ENCODE data around the gene HDAC4.

Gene HDAC4

GRCh38 chr2:239140346-239141020, 260.3 kb downstream of the HDAC4 start:
- no peak for DNase-seq (ENCODE audit: low spot score)

DNA sequence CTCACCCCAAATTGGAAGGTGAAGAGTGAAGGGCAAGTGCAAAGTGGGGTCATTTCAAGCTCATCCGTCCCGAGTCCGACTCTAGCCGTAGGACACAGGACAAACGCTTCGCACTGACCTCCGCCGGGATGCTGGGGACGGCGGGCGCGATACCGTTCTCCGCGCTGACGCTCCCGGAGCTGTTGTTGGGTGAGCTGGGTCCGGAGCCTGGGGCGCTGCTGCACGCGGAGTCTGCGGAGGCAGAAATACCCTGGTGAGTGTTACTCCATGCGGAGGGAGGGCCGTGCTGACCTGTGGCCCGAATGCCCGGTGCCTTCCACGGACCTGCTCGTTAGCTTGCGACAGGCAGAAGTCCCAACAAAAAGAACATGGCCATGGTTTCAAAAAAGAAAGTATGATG, 261.3 kb downstream of the HDAC4 start:
- DNase-seq (ENCODE audit: low spot score): no peak

- DNase-seq (ENCODE audit: low spot score): no peak
Observed at GRCh38 chr2:239139101-239139500, 261.7 kb downstream of the HDAC4 start.

DNA sequence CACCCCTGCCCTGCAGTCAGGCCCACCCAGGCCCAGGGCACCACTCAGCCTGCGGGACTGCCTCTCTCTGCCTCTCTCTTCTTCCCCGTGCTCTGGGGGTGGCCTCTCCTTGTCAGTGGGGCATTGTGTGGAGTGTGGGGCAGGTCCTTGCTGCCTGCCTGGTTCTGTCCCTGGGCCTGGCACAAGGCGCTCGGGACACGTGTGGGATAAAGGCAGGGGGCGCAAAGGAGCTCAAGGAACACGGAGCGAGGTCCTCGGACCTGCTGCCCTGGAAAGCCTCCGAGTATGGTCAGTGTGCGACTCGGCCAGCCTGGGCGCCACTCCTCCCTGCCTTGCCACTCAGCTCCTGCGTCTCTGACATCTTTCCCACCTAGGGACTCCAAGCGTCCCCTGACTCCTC, 262.2 kb downstream of the HDAC4 start:
- no peak for DNase-seq (ENCODE audit: low spot score)

GRCh38 chr2:239137898-239138283, 262.9 kb downstream of the HDAC4 start:
- no peak for DNase-seq (ENCODE audit: low spot score)

GRCh38 chr2:239137165-239137897, 263.5 kb downstream of the HDAC4 start:
- no peak for DNase-seq (ENCODE audit: low spot score)

GRCh38 chr2:239136762-239137161, 264.1 kb downstream of the HDAC4 start:
- DNase-seq (ENCODE audit: low spot score): no peak

DNA sequence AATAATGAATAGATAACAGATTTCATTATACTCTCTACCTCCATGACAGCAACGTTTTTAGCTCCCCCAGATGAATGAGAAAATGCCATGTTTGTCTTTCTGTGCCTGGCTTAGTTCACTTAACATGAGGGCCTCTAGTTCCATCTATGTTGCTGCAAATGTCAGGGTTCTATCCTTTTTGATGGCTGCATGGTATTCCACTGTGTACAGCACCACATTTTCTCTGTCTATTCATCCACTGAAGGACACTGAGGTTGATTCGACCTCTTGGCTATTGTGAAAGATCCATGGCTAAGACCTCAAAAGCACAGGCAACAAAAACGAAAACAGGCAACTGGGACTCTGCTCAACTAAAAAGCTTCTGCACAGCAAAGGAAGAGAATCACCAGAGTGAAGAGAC, 264.6 kb downstream of the HDAC4 start:
- DNase-seq (ENCODE audit: low spot score): no peak

DNA sequence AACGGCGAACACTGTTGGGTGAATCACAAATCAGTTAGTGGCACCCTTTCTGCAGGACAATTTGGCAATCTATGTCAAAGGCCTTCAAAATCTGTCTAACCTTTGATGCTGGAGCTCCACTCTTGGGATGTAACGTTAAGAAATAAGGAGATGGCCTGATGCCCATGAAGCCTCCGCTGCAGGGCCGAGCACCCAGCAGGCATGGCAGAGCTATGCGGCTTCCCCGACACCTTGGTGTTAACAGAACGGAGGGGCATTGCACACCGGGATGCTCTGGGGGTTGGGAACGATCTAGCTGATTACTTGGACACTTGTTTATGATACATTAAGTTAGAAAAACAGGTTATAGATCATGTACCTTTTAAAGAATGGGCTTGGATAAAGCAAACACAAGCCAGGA, 265.3 kb downstream of the HDAC4 start:
- no peak for DNase-seq (ENCODE audit: low spot score)

- DNase-seq (ENCODE audit: low spot score): no peak
Observed at GRCh38 chr2:239133945-239134570, 266.8 kb downstream of the HDAC4 start.

DNA sequence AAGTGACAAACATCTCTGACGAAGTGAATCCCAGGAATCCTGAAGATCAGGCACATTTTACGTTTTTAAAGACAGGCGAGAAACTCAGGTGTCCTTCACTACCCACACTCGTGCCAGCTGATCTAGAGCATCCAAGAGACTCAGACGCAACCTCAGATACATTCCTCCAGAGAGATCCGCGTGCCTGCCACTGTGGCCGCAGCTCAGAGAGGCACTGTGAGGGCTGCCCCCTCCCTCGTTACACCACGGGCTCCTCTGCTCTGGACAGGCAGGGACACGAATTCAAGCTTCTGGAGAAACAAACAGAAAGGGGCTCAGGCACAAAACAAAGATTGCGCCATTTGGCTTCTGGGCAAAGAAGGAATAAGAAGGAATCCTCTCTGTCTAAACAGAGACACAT, 268.0 kb downstream of the HDAC4 start:
- DNase-seq (ENCODE audit: low spot score): no peak

DNA sequence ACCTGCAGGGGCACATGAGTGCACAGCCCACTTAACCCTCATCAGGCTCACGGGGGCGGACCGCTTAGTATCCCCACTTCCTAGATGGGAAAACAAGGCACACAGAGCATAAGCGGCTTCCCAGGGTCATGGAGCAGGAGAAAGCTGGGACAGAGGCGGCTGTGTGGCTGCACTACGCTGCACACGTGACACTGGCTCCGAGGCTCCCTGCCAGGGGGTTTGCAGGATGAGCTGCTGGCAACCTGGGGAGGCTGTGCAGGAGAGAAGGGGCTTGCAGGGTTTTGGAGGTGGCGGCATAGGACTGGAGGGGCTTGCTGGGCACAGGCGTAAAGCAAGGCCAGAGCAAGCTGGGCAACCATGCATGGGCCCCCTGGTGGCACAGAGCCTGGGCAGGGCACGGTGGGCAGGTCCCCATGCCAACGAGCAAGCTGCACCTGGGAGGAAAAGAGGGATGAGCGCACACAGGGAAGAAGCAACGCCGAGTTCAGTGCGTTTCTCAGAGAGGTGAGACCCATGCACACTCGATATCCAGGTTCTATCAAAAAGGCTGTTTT, 268.6 kb downstream of the HDAC4 start:
- no peak for DNase-seq (ENCODE audit: low spot score)

DNA sequence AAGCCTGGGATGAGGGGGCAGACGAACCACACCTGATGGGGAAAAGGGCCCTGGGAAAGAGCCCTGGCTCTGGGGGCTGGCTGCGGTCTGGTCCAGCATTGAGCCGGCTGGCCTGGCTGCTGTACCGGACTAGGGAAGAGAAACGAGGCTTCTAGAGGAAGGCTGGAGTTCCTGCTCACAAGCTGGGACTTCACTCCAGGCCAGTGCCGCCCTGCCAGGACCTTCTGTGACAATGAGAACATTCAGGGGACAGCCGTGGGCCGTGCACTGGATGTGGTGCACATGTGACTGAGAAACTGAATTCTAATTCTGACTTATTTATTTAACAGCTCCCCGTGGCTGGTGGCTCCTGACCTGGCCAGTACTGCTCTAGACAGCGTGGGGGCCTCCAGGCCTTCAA, 269.3 kb downstream of the HDAC4 start:
- DNase-seq (ENCODE audit: low spot score): no peak

DNA sequence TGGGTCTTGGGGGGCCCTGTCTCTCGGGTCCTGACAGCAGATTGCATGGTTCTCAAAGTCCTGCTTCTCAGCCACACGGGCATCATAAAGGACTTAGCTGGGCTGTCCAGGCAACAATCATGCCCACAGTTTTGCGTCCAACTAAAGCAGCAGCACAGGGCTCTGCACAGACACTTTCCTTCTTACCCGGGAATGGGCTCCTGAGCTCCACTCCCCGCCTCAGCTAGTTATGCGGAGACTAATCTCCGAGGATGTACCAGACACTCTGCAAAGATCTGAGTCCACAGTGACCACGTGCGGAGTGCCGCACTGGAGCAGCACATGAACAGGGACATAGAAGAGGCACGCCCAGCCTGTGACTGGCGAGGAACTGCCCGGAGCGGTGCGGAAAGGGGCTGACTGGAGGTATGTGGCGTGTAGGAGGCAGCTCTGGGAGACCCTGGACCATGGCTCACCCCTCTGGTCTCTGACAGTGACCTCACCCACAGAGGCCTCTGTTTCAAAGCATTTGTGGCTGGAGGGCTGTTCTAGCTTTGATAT, 270.0 kb downstream of the HDAC4 start:
- DNase-seq (ENCODE audit: low spot score): no peak

GRCh38 chr2:239130041-239130440, 270.8 kb downstream of the HDAC4 start:
- no peak for DNase-seq (ENCODE audit: low spot score)

GRCh38 chr2:239129147-239129920, 271.5 kb downstream of the HDAC4 start:
- no peak for DNase-seq (ENCODE audit: low spot score)

DNA sequence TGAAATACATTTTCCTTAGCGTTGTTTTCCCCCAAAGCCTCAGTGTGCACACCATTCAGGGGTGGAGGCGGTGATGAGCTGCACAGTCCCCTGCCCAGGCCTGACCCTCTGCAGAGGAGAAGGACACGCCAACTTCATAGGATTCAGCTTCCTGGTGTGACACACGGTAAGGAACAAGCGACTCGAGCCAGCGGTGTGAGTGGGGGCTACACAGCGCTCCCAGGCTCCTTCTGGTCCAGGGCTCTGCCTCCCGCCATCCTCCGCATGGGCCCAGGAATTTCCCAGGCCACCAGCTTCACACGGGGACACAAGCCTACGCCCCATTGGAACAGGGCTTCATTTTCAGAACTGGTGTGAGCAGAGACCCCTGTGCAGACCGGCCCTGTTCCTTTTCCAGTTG, 272.1 kb downstream of the HDAC4 start:
- no peak for DNase-seq (ENCODE audit: low spot score)

- no peak for DNase-seq (ENCODE audit: low spot score)
Observed at GRCh38 chr2:239127513-239127912, 273.3 kb downstream of the HDAC4 start.

GRCh38 chr2:239125726-239126675, 274.8 kb downstream of the HDAC4 start:
- DNase-seq (ENCODE audit: low spot score): no peak

DNA sequence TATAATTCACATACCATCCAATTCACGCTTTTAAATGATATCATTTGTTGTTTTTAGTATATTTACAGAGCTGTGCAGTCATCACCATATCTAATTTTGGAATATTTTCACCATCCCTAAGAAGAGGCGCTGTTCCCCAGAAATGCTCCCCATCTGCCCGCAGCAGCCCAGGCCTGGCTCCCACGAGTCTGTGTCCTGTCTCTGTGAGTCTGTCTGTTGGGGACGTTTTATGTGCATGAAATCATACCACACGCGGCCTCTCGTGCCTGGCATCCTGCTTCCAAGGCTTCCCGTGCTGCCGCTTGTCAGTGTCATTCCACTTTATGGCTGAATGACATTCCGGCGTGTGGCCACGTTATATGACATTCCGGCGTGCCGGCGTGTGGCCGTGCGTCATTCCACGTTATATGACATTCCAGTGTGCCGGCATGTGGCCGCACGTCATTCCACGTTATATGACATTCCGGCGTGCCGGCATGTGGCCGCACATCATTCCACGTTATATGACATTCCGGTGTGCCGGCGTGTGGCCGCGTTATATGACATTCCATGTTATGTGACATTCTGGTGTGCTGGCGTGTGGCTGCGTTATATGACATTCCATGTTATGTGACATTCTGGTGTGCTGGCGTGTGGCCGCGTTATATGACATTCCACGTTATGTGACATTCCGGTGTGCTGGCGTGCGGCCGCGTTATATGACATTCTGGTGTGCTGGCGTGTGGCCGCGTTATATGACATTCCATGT, 276.5 kb downstream of the HDAC4 start:
- no peak for DNase-seq (ENCODE audit: low spot score)
